Ishikawa (cell line): ENCODE results near the gene DPYSL4.

Experiments used
- CEBPB ChIP-seq: IDR thresholded peaks from 2 replicates; pipeline ENCODE4 v1.6.1; 2012
- CREB1 ChIP-seq: IDR thresholded peaks from 2 replicates; pipeline ENCODE4 v1.6.1; 2012; ENCODE audit warnings: low read depth
- EP300 ChIP-seq: IDR thresholded peaks from 2 replicates; pipeline ENCODE4 v1.6.1; 2012; ENCODE audit warnings: borderline replicate concordance
- FOXM1 ChIP-seq: IDR thresholded peaks from 2 replicates; pipeline ENCODE4 v1.6.1; 2012; ENCODE audit warnings: low read depth, borderline replicate concordance
- NFIC ChIP-seq: IDR thresholded peaks from 2 replicates; pipeline ENCODE4 v1.6.1; 2012
- TAF1 ChIP-seq: IDR thresholded peaks from 2 replicates; pipeline ENCODE4 v1.6.1; 2012; ENCODE audit warnings: low read depth, mild to moderate bottlenecking
- TCF12 ChIP-seq: IDR thresholded peaks from 2 replicates; pipeline ENCODE4 v1.6.1; 2012; ENCODE audit warnings: low read depth
- TEAD4 ChIP-seq: IDR thresholded peaks from 2 replicates; pipeline ENCODE4 v1.6.1; 2012
- YY1 ChIP-seq: IDR thresholded peaks from 2 replicates; pipeline ENCODE4 v1.6.1; 2012; ENCODE audit warnings: low read depth
- ZBTB7A ChIP-seq: IDR thresholded peaks from 2 replicates; pipeline ENCODE4 v1.6.1; 2012; ENCODE audit warnings: low read depth
- TF ChIP-seq, protein P1 (sequence below): IDR thresholded peaks from 2 replicates; pipeline ENCODE4 v1.6.1; 2012; ENCODE audit warnings: low read depth, mild to moderate bottlenecking
- TF ChIP-seq, protein P2 (sequence below): IDR thresholded peaks from 2 replicates; pipeline ENCODE4 v1.6.1; 2012
- TF ChIP-seq, protein P3 (sequence below): IDR thresholded peaks from 2 replicates; pipeline ENCODE4 v1.6.1; 2012

DNA sequence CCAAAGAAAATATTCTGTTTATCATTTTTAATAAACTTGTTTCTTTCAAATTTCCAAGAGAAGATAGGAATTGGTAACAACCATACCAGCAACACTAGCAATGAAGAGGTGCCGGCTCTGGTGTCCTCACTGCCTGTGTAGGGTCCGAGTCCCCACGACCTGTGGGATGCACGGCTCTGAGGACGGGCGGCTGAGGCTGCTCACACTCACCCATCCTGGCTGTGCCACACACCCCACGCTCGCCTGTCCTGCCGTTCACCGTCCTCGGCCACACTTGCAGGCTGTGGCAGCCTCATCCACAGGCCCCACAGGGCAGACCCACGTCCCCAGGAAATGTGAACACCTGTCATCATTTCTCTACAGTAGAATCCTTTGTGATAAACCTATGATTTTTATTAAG, 48.2 kb upstream of the DPYSL4 start:
- TF ChIP-seq, protein P1, sequence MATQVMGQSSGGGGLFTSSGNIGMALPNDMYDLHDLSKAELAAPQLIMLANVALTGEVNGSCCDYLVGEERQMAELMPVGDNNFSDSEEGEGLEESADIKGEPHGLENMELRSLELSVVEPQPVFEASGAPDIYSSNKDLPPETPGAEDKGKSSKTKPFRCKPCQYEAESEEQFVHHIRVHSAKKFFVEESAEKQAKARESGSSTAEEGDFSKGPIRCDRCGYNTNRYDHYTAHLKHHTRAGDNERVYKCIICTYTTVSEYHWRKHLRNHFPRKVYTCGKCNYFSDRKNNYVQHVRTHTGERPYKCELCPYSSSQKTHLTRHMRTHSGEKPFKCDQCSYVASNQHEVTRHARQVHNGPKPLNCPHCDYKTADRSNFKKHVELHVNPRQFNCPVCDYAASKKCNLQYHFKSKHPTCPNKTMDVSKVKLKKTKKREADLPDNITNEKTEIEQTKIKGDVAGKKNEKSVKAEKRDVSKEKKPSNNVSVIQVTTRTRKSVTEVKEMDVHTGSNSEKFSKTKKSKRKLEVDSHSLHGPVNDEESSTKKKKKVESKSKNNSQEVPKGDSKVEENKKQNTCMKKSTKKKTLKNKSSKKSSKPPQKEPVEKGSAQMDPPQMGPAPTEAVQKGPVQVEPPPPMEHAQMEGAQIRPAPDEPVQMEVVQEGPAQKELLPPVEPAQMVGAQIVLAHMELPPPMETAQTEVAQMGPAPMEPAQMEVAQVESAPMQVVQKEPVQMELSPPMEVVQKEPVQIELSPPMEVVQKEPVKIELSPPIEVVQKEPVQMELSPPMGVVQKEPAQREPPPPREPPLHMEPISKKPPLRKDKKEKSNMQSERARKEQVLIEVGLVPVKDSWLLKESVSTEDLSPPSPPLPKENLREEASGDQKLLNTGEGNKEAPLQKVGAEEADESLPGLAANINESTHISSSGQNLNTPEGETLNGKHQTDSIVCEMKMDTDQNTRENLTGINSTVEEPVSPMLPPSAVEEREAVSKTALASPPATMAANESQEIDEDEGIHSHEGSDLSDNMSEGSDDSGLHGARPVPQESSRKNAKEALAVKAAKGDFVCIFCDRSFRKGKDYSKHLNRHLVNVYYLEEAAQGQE = no peak
- no peak for TF ChIP-seq TEAD4
- no peak for TF ChIP-seq EP300
- no peak for TF ChIP-seq NFIC
- no peak for TF ChIP-seq ZBTB7A
- no peak for TF ChIP-seq TAF1
- no peak for TF ChIP-seq TCF12
- no peak for TF ChIP-seq FOXM1
- TF ChIP-seq, protein P2, sequence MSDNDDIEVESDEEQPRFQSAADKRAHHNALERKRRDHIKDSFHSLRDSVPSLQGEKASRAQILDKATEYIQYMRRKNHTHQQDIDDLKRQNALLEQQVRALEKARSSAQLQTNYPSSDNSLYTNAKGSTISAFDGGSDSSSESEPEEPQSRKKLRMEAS = no peak
- no peak for TF ChIP-seq YY1
- TF ChIP-seq CREB1 = no peak
- TF ChIP-seq, protein P3, sequence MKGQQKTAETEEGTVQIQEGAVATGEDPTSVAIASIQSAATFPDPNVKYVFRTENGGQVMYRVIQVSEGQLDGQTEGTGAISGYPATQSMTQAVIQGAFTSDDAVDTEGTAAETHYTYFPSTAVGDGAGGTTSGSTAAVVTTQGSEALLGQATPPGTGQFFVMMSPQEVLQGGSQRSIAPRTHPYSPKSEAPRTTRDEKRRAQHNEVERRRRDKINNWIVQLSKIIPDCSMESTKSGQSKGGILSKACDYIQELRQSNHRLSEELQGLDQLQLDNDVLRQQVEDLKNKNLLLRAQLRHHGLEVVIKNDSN = no peak
- TF ChIP-seq CEBPB = no peak
